ENCODE data around the gene PARS2.
A peak's percentile ranks its signal among the peaks of the same experiment; 100 is the strongest.

PARS2 gene

GRCh38 chr1:54709547-54710292, 54.6 kb downstream of the PARS2 start:
- peak; percentile 7 for DNase-seq (ENCODE audit: low read depth)
- no peak overlapping the region for H3K4me3 ChIP-seq (ENCODE audit: control insufficient read depth, low read depth, low read length)
- no peak for TF ChIP-seq CTCF (conservative IDR thresholded peaks at IDR 0.05; ENCODE audit: control insufficient read depth, insufficient read depth, low read depth, low read length)

- no peak for DNase-seq (ENCODE audit: low read depth)
- no peak for TF ChIP-seq CTCF (conservative IDR thresholded peaks at IDR 0.05; ENCODE audit: control insufficient read depth, insufficient read depth, low read depth, low read length)
- no peak overlapping the region for H3K4me3 ChIP-seq (ENCODE audit: control insufficient read depth, low read depth, low read length)
Measured at GRCh38 chr1:54708385-54708784, 55.9 kb downstream of the PARS2 start.
